ENCODE data around the gene NFS1. TPM values are rescaled to one million over a fixed set of nuclear protein-coding genes. Genes with fewer than 3 reads are reported as not detected.

Gene NFS1
- total and polyA plus RNA-seq, 2 donors, result 16.9 to 33.4 TPM

GRCh38 chr20:35620818-35621559 is 78.2 kb downstream of the NFS1 start:
- H3K36me3 ChIP-seq (ENCODE audit: insufficient read depth), result no peaks in the 10 kb centered on the region
- no peak overlapping the region for H3K27ac ChIP-seq (ENCODE audit: low read depth)
- H3K4me1 ChIP-seq (ENCODE audit: insufficient read depth), result no peaks in the 10 kb centered on the region
- no peak for DNase-seq (ENCODE audit: extremely low spot score)
- 91% methylated on average over 11 of the region's 11 CpGs for WGBS
- no peak overlapping the region for H3K4me3 ChIP-seq (ENCODE audit: low read depth, low read length)

- H3K27ac ChIP-seq (ENCODE audit: low read depth), result no peak overlapping the region
- H3K4me1 ChIP-seq (ENCODE audit: insufficient read depth), result no peaks in the 10 kb centered on the region
- peak overlapping the region; percentile 45 for H3K4me3 ChIP-seq (ENCODE audit: low read depth, low read length)
- WGBS, result 5% methylated on average over 49 of the region's 49 CpGs
- no peaks in the 10 kb centered on the region for H3K36me3 ChIP-seq (ENCODE audit: insufficient read depth)
- peak; percentile 54 for DNase-seq (ENCODE audit: extremely low spot score)
Measured at GRCh38 chr20:35619196-35620095, 79.7 kb downstream of the NFS1 start.

DNA sequence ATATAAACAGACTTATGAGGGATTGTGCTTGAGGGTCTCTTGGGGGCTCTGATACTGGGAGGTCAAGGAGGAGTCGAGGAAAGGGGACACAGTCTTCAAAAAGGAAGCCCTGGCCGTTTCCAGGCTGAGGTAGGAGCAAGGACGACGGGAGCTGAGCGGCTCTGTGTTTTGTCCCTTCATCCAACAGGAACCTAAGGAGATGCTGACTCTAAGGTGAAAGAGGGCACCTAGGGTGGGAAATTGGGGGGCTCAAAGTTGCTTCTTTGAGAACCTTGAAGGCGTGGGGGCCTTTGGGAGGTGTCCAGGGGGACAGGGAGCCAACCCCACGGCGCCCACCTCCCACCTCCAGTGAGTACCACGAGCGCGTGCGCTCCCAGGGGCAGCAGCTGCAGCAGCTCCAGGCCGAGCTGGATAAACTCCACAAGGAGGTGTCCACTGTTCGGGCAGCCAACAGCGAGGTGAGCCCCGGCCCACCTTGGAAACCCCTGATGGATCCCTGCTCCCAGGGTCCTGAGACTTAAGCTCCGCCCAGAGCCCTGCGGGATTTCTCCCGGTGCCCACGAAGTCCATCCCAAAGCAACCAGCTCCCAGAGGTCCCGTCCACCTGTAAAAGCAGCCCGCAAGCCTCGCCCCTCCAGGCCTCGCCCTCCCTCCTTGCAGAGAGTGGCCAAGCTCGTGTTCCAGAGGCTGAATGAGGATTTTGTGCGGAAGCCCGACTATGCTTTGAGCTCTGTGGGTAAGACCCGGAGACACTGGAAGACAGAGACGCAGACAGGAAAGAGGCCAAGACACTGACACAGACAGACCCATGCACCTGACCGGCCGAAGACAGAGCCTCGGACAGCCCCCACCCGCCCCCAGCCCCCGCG is 80.7 kb downstream of the NFS1 start:
- DNase-seq (ENCODE audit: extremely low spot score), result no peak
- H3K4me3 ChIP-seq (ENCODE audit: low read depth, low read length), result peak overlapping the region; percentile 45
- no peak overlapping the region for H3K27ac ChIP-seq (ENCODE audit: low read depth)
- H3K4me1 ChIP-seq (ENCODE audit: insufficient read depth), result no peaks in the 10 kb centered on the region
- 6% methylated on average over 35 of the region's 35 CpGs for WGBS
- no peaks in the 10 kb centered on the region for H3K36me3 ChIP-seq (ENCODE audit: insufficient read depth)

Small RNAs within 50 kb of the gene (small RNA-seq; reads per million reads assigned to genes)
- not detected for gene RNU6-759P

Other genes with a start within 250 kb of the NFS1 start
- 18.3 TPM for gene CEP250, start 243.8 kb downstream of the NFS1 start, total RNA-seq
- 15.7 TPM for gene CEP250, start 243.8 kb downstream of the NFS1 start, polyA plus RNA-seq
- not detected for gene C20orf173, start 169.7 kb downstream of the NFS1 start, total RNA-seq
- gene C20orf173, start 169.7 kb downstream of the NFS1 start, polyA plus RNA-seq, result not detected
- 176 TPM for gene ERGIC3, start 157.3 kb downstream of the NFS1 start, total RNA-seq
- 200 TPM for gene ERGIC3, start 157.3 kb downstream of the NFS1 start, polyA plus RNA-seq
- 1.6 TPM for gene SPAG4, start 83.5 kb downstream of the NFS1 start, total RNA-seq
- gene SPAG4, start 83.5 kb downstream of the NFS1 start, polyA plus RNA-seq, result 4.9 TPM
- gene CPNE1, start 34.5 kb downstream of the NFS1 start, total RNA-seq, result 87.9 TPM
- gene CPNE1, start 34.5 kb downstream of the NFS1 start, polyA plus RNA-seq, result 161 TPM
- 64.8 TPM for gene RBM12, start 34.5 kb downstream of the NFS1 start, total RNA-seq
- 25.5 TPM for gene RBM12, start 34.5 kb downstream of the NFS1 start, polyA plus RNA-seq
- gene ROMO1, start 53 bp upstream of the NFS1 start, total RNA-seq, result 78.8 TPM
- 252 TPM for gene ROMO1, start 53 bp upstream of the NFS1 start, polyA plus RNA-seq
- 645 TPM for gene RBM39, start 42.9 kb upstream of the NFS1 start, total RNA-seq
- 183 TPM for gene RBM39, start 42.9 kb upstream of the NFS1 start, polyA plus RNA-seq
- 32.5 TPM for gene PHF20, start 72.7 kb upstream of the NFS1 start, total RNA-seq
- 30.5 TPM for gene PHF20, start 72.7 kb upstream of the NFS1 start, polyA plus RNA-seq